DMS53 (cell line): Measurements from ENCODE around the gene LRRC61.
"Not testable (repeated sequence)": the region's sequence is repeated elsewhere in the genome, so short reads cannot be mapped to it uniquely, and the experiment has no call there.

Experiments
- DNase-seq: peaks from one replicate; lab custom pipeline; 2025; lab: John Stamatoyannopoulos, UW

LRRC61 gene

GRCh38 chr7:150307904-150308303 is 15.3 kb upstream of the LRRC61 start:
- no peak for DNase-seq

GRCh38 chr7:150308575-150308974 is 14.6 kb upstream of the LRRC61 start:
- DNase-seq: no peak

GRCh38 chr7:150311146-150311545 is 12.0 kb upstream of the LRRC61 start:
- DNase-seq: no peak

- DNase-seq: no peak
These were observed 11.4 kb upstream of the LRRC61 start for GRCh38 chr7:150311711-150312110.

GRCh38 chr7:150312649-150313366 is 10.3 kb upstream of the LRRC61 start:
- not testable (repeated sequence) for DNase-seq

- DNase-seq: no peak
These were observed 9.8 kb upstream of the LRRC61 start for GRCh38 chr7:150313367-150313809.

GRCh38 chr7:150313870-150314269 is 9.3 kb upstream of the LRRC61 start:
- no peak for DNase-seq

- DNase-seq: no peak
These were observed 8.4 kb upstream of the LRRC61 start for GRCh38 chr7:150314639-150315239.

- DNase-seq: not testable (repeated sequence)
These were observed 6.2 kb upstream of the LRRC61 start for GRCh38 chr7:150316987-150317386.

- no peak for DNase-seq
These were observed 5.3 kb upstream of the LRRC61 start for GRCh38 chr7:150317748-150318444.

GRCh38 chr7:150321788-150322113 is 1.4 kb upstream of the LRRC61 start:
- DNase-seq: no peak

- peak; percentile 75 for DNase-seq
These were observed 882 bp upstream of the LRRC61 start for GRCh38 chr7:150322114-150322832.

GRCh38 chr7:150323682-150324372 is 672 bp downstream of the LRRC61 start:
- DNase-seq: peak; percentile 89

GRCh38 chr7:150324373-150324961 is 1.3 kb downstream of the LRRC61 start:
- peak; percentile 43 for DNase-seq

- no peak for DNase-seq
These were observed 2.0 kb downstream of the LRRC61 start for GRCh38 chr7:150325110-150325611.

- no peak for DNase-seq
These were observed 2.7 kb downstream of the LRRC61 start for GRCh38 chr7:150325901-150326300.

GRCh38 chr7:150326657-150327268 is 3.6 kb downstream of the LRRC61 start:
- DNase-seq: no peak

GRCh38 chr7:150327308-150327707 is 4.2 kb downstream of the LRRC61 start:
- no peak for DNase-seq

GRCh38 chr7:150329331-150330120 is 6.4 kb downstream of the LRRC61 start:
- DNase-seq: no peak
